Effector memory CD4-positive, alpha-beta T cell (primary cell): ENCODE data around the gene SPAG9.
"Not testable (repeated sequence)": the region's sequence is repeated elsewhere in the genome, so short reads cannot be mapped to it uniquely, and the experiment has no call there.

Experiments
- DNase-seq, 3 donors: peaks; one replicate each; pipeline ENCODE4 v3.0.0-alpha.2; 2020
- H3K27ac ChIP-seq: 2 replicates; pipeline ENCODE4 v1.7.0; 2013; ENCODE audit warnings: mild to moderate bottlenecking, low read length, moderate library complexity; ENCODE audit not compliant: insufficient read depth, poor library complexity, severe bottlenecking
- H3K27me3 ChIP-seq: replicated peaks from 2 replicates; pipeline ENCODE4 v1.7.0; 2013; ENCODE audit warnings: mild to moderate bottlenecking, low read length; ENCODE audit not compliant: insufficient read depth, control insufficient read depth, poor library complexity, severe bottlenecking
- H3K36me3 ChIP-seq: 2 replicates; pipeline ENCODE4 v1.7.0; 2013; ENCODE audit warnings: mild to moderate bottlenecking, low read length, moderate library complexity; ENCODE audit not compliant: control insufficient read depth, insufficient read depth
- H3K4me1 ChIP-seq: 2 replicates; pipeline ENCODE4 v1.7.0; 2013; ENCODE audit warnings: low read length, mild to moderate bottlenecking; ENCODE audit not compliant: control insufficient read depth, insufficient read depth, poor library complexity, severe bottlenecking
- H3K4me3 ChIP-seq: 2 replicates; pipeline ENCODE4 v1.7.0; 2013; ENCODE audit warnings: low read length, low read depth, mild to moderate bottlenecking; ENCODE audit not compliant: insufficient read depth, poor library complexity, severe bottlenecking
- H3K9me3 ChIP-seq: 2 replicates; pipeline ENCODE4 v1.7.0; 2013; ENCODE audit warnings: mild to moderate bottlenecking, low read length, moderate library complexity; ENCODE audit not compliant: control insufficient read depth

Gene SPAG9

DNA sequence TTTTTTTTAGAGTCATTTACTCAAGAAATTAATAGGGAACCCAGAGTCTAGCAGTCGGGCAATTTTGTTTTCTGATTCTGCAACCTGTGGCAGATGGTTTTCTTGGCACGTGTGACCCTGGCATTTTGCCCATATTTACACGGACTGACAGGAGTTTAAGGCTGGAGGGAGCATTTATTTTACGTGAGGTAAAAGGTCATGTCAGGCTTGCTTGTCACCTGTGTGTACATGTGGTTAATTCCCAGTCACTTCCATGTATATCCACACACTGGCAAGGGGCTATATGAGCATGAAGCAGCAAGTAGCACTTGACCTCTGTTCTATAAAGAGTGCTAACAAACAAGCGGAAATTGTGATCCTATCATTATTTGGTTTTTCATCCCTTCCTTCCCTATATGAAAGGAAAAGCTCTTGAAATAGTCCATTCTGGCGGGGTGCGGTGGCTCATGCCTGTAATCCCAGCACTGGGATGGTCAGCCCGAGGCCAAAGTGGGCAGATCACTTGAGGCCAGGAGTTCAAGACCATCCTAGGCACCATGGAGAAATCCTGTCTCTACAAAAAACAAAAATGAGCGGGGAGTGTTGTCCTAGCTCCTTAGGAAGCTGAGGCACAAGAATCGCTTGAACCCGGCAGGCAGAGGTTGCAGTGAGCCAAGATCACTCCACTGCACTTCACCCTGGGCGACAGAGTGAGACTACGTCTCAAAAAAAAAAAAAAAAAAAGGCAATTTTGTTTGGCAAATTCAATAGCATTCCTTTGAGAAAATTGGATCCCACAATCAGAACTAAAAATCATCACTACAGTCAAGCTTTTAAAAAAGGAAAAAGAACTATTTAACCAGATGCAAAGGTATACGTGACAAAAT, 2.1 kb downstream of the SPAG9 start:
- DNase-seq: no peak
- H3K27ac ChIP-seq: no peak overlapping the region

DNA sequence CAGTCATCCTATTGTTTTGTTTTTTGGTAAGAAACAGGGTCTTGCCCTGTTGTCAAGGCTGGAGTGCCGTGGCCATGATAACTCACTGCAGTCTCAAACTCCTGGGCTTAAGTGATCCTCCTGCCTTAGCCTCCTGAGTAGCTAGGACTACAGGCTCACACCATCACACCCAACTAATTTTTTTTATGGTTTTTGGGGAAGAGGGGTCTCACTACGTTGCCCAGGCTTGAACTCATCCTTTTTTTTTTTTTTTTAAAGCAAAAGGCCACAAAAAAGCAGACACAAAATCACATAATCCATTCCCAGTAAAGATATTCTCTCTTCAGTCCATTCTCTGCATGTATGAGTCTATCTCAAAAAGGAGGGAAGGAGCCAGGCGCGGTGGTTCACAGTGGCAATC, 5.5 kb downstream of the SPAG9 start:
- Histone ChIP-seq H3K36me3 (no peaks in the 10 kb centered on the region), H3K9me3 (no peaks in the 10 kb centered on the region), H3K4me1 (peaks cover 10% of the 10 kb centered on the region), H3K27ac (no peak overlapping the region), H3K4me3 (no peak overlapping the region), H3K27me3 (no peaks in the 10 kb centered on the region)
- no peak for DNase-seq

More for the DNA sequence above, 2.1 kb downstream of the SPAG9 start:
- Histone ChIP-seq H3K4me3 (no peak overlapping the region), H3K36me3 (peaks cover 2% of the 10 kb centered on the region), H3K9me3 (no peaks in the 10 kb centered on the region), H3K27me3 (no peaks in the 10 kb centered on the region), H3K4me1 (peaks cover 22% of the 10 kb centered on the region)

DNA sequence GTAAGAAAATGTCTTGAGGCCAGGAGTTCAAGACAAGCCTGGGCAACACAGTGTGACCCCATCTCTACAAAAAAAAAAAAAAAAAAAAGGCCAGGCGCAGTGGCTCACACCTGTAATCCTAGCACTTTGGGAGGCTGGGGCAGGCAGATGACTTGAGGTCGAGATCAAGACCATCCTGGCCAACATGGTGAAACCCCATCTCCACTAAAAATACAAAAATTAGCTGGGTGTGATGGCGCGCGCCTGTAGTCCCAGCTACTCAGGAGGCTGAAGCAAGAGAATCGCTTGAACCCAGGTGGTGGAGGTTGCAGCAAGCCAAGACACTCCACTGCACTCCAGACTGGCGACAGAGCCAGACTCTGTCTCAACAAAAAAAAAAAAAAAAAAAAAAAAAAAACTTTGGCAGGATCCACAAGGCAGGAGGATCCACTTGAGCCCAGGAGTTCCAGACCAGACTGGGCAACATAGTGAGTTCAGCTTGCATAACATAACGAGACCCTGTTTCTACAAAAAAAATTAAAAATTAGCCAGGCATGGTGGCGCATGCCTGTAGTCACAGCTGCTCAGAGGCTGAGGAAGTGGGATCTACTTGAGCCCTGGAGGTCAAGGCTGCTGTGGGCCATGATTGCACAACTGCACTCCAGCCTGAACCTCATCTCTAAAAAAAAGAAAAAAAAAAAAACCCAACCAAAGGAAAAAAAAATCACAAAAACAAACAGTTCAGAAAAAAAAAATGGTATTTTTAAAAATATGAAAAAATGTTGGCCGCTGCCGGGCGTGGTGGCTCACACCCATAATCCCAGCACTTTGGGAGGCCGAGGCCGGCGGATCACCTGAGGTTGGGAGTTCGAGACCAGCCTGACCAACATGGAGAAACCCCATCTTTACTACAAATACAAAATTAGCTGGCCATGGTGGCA, 8.1 kb downstream of the SPAG9 start:
- not testable (repeated sequence) for DNase-seq

DNA sequence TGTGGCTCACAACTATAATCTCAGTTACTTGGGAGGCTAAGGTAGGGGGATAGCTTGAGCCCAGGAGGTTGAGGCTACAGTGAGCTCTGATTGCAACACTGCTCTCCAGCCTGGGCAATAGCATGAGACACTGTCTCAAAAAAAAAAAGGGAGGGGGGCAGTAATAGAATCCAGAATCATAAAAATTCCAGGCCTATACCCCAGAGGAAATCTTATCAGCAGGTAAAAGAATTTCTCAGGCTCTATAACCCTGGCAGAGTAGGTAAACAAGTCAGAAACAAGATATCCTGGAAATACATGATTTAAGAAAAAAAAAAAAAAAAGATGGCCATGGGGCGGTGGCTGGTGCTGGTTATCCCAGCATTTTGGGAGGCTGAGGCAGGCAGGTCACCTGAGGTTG, 12.9 kb downstream of the SPAG9 start:
- no peaks in the 10 kb centered on the region for H3K4me1 ChIP-seq
- H3K9me3 ChIP-seq: no peaks in the 10 kb centered on the region
- H3K27ac ChIP-seq: no peak overlapping the region
- H3K27me3 ChIP-seq: no peaks in the 10 kb centered on the region
- no peak overlapping the region for H3K4me3 ChIP-seq
- no peak for DNase-seq
- no peaks in the 10 kb centered on the region for H3K36me3 ChIP-seq

More for the DNA sequence above, 8.1 kb downstream of the SPAG9 start:
- not testable (repeated sequence) for H3K4me1 ChIP-seq, H3K27ac ChIP-seq, H3K4me3 ChIP-seq, H3K9me3 ChIP-seq, H3K36me3 ChIP-seq, H3K27me3 ChIP-seq

DNA sequence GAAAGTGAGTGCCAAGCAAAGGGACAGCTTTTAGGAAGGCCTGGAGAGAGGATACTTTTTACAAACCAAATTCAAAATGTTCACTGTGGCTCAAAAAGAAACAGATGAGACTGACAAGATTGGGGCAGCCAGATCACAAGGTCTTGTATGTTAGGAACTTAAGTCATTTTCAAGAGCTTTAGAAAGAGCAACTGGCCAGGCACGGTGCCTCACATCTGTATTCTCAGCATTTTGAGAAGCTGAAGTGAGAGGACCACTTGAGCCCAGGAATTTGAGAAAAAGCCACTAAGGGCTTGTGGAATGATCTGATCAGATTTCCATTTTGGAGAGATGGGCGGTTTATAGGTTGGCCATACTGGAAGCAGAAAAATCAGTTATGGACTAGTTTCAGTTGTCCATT, 17.2 kb downstream of the SPAG9 start:
- Histone ChIP-seq H3K4me1 (no peaks in the 10 kb centered on the region), H3K9me3 (no peaks in the 10 kb centered on the region), H3K36me3 (no peaks in the 10 kb centered on the region), H3K4me3 (no peak overlapping the region), H3K27me3 (no peaks in the 10 kb centered on the region), H3K27ac (no peak overlapping the region)
- DNase-seq: no peak

DNA sequence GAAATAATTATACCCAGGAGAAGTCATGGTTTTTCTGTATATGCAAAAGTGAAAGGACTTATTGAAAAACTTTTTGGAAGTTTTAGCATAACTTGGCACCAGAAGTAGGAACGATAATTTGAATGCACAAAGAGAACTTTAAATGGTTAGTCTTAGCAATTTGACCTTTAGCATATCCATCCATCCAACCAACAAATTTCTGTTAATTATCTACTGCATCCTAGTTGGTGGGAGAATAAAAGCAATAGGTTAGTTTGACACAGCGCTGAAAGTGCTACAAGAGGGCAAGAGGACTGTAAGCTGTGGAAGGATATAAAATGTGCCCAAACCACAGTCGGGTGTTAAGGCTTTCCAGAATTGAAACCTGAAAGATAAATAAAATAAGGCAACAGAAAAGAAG, 17.6 kb downstream of the SPAG9 start:
- H3K4me3 ChIP-seq: no peak overlapping the region

DNA sequence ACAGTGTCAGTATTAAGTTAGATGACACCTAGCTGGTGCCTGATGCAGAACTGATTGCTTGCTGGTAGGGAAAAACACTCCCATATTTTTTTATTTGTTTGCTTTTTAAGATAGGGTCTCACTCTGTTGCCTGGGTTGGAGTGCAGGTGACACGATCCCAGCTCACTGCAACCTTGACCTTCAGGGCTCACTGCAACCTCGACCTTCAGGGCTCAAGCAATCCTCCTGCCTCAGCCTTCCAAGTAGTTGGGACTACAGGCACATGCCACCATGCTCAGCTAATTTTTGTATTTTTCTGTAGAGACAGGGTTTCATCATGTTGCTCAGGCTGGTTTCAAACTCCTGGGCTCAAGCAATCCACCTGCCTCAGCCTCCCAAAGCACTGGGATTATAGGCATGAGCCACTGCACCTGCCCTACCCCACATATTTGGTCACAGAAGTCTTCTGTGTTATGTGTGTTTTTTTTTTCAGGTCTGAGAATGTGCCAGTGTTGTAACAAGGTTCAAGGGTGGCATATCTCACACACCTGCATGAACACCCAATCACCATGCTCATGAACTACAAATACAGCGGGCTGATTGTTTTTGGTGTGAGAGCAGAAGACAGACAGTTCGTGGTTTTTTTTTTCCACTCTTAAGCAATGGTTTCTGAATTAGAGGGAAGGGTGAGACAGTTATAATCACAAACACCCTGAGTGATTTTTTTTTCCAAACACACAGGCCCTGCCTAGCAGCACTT, 22.8 kb downstream of the SPAG9 start:
- Histone ChIP-seq H3K27me3 (no peaks in the 10 kb centered on the region), H3K4me1 (peaks cover 20% of the 10 kb centered on the region), H3K27ac (no peak overlapping the region), H3K4me3 (no peak overlapping the region), H3K36me3 (no peaks in the 10 kb centered on the region), H3K9me3 (no peaks in the 10 kb centered on the region)
- DNase-seq: no peak

More for the DNA sequence above, 17.6 kb downstream of the SPAG9 start:
- Histone ChIP-seq H3K4me1 (no peaks in the 10 kb centered on the region), H3K27ac (no peak overlapping the region), H3K27me3 (no peaks in the 10 kb centered on the region), H3K36me3 (no peaks in the 10 kb centered on the region), H3K9me3 (no peaks in the 10 kb centered on the region)
- DNase-seq: no peak

DNA sequence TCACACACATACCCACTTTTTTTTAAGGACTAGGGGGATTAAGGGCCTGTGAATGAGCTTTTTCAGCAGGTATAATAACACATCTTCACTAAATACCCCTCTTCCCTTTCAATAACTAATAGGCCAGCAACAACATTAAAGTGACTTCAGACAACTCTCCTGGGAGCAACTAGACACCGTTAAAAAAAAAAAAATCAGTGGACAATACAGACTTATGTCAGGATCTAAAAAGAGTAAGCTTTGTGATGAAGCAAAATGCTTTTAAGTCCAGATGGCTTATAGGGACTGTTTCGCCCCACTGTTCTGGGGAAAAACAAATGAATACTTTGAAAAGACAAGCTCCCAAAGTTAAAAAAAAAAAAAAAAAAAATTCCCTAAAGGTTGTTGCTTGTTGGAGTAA, 29.0 kb downstream of the SPAG9 start:
- peaks cover 11% of the 10 kb centered on the region for H3K4me1 ChIP-seq
- H3K27me3 ChIP-seq: no peaks in the 10 kb centered on the region
- H3K4me3 ChIP-seq: no peak overlapping the region

DNA sequence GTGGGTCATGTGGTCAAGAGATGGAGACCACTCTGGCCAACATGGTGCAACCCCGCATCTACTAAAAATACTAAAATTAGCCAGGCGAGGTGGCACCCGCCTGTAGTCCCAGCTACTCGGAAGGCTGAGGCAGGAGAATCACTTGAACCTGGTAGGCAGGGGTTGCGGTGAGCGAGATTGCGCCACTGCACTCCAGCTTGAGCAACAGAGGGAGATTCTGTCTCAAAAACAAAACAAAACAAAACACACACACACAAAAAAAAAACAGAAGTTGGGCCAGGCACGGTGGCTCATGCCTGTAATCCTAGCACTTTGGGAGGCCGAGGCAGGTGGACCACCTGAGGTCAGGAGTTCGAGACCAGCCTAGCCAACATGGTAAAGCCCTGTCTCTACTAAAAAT, 31.8 kb downstream of the SPAG9 start:
- H3K36me3 ChIP-seq, DNase-seq, H3K4me1 ChIP-seq, H3K9me3 ChIP-seq, H3K4me3 ChIP-seq, H3K27me3 ChIP-seq, H3K27ac ChIP-seq: not testable (repeated sequence)

More for the DNA sequence above, 29.0 kb downstream of the SPAG9 start:
- DNase-seq: no peak
- no peak overlapping the region for H3K27ac ChIP-seq
- no peaks in the 10 kb centered on the region for H3K36me3 ChIP-seq
- H3K9me3 ChIP-seq: no peaks in the 10 kb centered on the region
